GM21737 (cell line): ENCODE results near the gene BICRAL.
"Not testable (repeated sequence)": the region's sequence is repeated elsewhere in the genome, so short reads cannot be mapped to it uniquely, and the experiment has no call there.

ENCODE experiments used
- ATAC-seq: cut with Tn5 transposase; IDR thresholded peaks from one replicate; pipeline ENCODE4 v1.9.1; 2021; ENCODE audit warnings: mild to moderate bottlenecking, moderate library complexity; ENCODE audit not compliant: unreplicated experiment

Gene BICRAL, protein sequence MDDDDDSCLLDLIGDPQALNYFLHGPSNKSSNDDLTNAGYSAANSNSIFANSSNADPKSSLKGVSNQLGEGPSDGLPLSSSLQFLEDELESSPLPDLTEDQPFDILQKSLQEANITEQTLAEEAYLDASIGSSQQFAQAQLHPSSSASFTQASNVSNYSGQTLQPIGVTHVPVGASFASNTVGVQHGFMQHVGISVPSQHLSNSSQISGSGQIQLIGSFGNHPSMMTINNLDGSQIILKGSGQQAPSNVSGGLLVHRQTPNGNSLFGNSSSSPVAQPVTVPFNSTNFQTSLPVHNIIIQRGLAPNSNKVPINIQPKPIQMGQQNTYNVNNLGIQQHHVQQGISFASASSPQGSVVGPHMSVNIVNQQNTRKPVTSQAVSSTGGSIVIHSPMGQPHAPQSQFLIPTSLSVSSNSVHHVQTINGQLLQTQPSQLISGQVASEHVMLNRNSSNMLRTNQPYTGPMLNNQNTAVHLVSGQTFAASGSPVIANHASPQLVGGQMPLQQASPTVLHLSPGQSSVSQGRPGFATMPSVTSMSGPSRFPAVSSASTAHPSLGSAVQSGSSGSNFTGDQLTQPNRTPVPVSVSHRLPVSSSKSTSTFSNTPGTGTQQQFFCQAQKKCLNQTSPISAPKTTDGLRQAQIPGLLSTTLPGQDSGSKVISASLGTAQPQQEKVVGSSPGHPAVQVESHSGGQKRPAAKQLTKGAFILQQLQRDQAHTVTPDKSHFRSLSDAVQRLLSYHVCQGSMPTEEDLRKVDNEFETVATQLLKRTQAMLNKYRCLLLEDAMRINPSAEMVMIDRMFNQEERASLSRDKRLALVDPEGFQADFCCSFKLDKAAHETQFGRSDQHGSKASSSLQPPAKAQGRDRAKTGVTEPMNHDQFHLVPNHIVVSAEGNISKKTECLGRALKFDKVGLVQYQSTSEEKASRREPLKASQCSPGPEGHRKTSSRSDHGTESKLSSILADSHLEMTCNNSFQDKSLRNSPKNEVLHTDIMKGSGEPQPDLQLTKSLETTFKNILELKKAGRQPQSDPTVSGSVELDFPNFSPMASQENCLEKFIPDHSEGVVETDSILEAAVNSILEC

DNA sequence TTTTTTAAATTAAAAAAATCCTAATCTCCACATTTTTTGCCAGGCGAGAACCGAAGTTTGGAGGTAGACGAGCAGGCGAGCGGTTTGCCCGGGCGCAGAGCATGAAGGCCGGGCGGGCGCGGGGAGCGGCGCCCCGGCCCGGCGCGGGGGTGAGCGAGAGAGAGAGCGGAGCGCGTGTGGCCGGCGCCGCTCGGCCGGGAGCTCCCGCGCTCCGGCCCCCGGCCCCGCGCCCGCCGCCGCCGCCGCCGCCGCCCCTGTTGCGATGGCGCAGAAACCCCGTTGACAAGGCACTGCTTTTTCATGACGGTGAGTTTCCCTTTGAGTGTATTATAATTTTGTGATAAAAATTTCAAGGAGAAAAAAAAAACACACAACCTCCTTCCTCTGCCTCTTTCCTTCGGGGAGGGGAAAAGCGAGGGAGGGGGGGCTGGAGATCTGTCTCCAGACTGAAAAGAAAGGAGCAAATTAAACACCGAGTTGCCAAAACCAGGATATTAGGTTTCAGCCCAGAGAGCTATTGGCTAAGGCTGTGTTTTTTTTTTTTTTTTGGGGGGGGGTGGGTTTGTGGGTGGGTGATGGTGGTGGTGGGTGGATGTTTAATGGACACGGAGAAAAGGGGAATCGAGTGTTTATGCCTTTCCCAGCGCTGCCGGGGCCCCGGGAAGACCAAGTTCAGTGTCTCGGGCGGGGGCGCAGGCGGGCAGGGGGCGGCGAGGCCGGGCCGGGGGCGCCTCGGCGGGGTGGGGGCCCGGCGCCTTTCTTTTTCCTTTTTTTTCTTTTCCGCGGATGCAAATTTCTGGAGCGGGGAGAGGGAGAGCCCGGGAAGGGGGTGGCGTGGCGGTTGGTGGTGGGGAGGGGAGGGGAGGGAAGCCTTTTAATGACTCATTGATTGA, at the start of gene BICRAL:
TSS of gene BICRAL (plus strand) at position 257 of the 893 bp plus-strand sequence. CDS start 39,971 bp downstream, outside the sequence.
- ATAC-seq: no peak

DNA sequence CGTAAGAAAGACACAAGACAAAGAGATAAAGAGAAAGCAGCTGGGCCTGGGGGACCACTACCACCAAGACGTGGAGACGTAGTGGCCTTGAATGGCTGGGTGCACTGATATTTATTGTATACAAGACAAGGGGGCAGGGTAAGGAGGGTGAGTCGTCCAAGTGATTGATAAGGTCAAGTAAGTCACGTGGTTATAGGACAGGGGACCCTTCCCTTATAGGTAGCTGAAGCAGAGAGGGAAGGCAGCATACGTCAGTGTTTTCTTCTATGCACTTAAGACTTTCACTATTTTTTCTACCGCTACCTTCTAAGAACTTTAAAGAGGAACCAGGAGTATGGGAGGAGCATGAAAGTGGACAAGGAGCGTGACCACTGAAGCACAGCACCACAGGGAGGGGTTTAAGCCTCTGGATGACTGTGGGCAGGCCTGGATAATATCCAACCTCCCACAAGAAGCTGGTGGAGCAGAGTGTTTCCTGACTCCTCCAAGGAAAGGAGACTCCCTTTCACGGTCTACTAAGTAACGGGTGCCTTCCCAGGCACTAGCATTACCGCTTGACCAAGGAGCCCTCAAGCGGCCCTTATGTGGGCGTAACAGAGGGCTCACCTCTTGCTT, 47.9 kb upstream of the BICRAL start:
- not testable (repeated sequence) for ATAC-seq

DNA sequence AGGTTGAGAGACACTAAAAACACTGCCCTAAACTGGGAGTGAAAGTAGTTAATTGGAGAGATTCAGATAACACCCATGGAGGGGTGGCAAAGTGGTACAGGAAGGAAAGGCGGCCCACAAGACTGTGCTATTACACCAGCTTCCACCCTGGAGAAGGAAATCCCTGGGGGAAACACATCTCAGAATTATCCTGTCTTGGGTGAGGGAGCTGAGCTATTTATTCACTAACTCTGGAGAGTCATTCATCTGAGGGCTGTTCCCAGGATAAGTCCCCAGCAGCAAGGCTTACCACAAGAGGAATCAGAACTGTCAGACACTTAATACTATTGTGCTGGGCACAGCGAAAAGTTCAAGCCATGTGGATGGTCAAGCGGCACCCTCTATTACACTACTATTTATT, 45.9 kb upstream of the BICRAL start:
- no peak for ATAC-seq

DNA sequence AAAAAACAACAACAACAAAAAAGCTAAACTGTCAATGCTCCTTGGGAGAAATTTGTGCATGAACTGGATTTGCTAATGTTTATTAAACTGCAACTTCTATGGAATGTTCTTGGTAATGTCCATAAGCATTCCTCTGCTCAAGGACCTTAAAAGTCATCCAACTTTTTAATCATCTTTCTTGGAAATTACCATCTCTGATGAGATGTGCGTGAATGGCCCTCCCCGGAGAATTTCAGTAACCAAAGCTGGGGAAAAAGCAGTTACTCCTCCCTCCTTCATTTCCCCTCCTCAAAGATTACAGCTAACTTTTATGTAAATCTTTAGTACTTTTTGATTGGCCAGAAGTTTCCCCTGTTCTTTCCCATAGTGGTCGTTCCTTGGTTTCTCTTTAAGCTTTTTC, 41.1 kb upstream of the BICRAL start:
- no peak for ATAC-seq

DNA sequence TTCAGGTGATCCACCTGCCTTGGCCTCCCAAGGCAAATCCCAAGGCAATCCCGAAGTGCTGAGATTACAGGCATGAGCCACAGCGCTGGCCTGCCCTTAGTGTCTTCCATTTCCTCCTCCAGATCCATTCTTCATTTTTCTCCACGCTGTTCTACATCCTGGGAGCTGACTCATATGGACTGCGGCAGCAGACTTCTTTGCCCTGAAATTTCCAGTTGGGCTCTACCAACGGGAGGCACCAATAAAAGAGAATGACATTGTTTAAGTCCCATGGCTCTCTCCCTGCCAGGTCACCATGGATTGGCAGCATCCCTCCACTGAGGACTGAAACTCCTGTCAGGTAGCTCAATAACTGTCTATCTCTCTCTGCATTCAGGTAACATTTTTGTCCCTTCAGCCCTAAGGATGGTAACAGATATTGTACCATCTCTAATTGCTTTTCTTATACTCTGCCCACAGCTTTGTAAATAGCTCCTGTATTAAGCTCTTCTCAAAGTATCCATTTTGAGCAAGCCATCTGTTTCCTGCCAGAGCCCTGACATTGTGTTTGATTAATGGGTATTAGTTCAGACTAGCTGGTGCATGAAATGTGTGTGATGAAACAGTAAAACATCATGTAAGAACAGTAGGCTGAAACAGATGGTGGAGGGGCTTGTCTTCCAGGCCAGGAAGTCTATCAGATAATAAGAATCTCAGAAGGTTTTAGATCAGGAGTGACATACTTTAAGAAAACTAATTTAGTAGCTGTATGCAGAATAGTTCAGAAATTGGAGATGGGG, 39.5 kb upstream of the BICRAL start:
- ATAC-seq: no peak

DNA sequence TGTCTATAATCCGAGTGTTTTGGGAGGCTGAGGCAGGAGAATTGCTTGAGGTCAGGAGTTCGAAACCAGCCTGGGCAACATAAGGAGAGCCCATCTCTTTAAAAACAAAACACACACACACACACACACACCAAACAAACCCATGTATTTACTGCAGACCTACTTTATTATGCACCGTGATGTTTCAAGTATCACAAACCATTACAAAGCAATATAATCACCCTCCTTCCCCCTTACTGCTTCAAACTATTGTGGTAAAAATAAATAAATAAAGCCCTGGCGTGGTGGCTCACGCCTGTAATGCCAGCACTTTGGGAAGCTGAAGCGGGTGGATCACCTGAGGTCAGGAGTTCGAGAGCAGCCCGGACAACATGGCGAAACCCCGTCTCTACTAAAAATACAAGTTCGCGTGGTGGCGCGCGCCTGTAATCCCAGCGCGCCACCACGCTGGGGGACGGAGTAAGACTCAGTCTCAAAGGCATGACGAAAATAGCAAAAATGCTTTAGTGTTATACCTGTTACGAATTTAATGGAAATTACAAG, 37.4 kb upstream of the BICRAL start:
- no peak for ATAC-seq

DNA sequence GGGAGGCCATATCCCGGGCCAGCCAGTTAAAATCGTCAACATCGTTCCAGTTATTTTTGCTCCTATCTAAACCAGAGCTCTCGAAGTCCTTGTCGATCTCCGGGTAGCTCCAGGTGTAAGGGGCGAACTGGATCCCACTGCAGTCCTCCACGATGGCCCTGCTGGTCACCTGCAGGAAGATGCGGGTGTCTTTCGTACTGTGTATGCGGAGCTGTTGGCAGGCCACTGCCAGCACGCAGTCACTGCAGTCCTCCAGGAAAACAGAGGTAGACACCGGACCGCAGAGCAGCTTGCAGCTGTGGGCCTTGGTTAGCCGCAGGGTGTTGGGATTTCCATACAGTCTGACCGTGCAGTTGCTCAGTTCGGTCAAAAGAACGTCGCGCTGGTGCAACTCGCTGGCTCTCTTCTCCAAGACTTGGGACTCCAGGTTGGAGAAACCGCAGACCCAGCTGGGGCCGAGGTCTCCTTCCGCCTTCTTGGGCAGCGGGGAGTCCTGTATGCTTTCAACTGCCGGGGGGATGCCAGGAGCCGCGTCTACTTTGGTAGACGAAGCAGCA, 36.7 kb upstream of the BICRAL start:
- no peak for ATAC-seq

DNA sequence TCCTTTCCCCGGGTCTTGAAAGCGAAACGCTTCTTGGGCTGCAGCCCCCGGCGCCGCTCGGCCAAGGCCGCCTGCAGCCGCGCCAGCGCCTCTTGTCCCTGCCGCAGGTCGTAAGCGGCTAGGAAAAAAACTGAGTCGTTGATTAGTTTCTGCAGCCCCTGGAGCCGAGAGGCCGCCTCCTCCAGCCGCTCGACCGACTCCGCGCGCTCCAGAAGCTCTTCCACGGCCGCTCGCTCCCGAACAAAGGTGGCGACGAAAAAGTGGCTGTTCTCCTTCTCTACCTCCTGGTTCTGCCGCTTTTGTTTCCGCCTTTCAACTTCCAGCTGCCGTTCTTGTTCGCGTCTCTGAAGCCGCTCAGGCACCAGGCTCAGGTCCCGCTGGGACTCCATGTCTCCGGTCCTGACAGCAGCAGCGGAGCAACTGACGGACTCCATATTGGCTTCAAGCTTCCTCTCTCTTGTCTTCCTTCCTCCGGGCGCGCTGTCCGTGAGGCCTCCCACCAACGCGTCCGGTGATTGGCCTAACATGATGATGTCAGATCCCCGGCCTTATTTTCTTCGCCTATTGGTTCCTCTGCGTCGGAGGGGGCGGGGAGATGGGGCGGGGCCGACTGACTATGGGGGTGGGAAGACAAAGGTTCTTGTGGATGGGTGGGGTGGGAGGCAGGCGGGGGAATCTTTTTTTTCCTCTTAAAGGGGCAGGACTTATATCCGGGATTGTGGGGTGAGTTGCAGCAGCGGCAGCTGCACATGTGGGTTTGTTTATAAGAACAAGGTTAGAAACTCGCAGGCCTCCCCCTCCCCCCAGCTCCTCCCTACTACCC, 36.0 kb upstream of the BICRAL start, which contains the start of gene TBCC:
TSS of gene TBCC (minus strand) at position 464 of the 823 bp plus-strand sequence. CDS start at position 434, 30 bp downstream.
- peak; percentile 69 for ATAC-seq

DNA sequence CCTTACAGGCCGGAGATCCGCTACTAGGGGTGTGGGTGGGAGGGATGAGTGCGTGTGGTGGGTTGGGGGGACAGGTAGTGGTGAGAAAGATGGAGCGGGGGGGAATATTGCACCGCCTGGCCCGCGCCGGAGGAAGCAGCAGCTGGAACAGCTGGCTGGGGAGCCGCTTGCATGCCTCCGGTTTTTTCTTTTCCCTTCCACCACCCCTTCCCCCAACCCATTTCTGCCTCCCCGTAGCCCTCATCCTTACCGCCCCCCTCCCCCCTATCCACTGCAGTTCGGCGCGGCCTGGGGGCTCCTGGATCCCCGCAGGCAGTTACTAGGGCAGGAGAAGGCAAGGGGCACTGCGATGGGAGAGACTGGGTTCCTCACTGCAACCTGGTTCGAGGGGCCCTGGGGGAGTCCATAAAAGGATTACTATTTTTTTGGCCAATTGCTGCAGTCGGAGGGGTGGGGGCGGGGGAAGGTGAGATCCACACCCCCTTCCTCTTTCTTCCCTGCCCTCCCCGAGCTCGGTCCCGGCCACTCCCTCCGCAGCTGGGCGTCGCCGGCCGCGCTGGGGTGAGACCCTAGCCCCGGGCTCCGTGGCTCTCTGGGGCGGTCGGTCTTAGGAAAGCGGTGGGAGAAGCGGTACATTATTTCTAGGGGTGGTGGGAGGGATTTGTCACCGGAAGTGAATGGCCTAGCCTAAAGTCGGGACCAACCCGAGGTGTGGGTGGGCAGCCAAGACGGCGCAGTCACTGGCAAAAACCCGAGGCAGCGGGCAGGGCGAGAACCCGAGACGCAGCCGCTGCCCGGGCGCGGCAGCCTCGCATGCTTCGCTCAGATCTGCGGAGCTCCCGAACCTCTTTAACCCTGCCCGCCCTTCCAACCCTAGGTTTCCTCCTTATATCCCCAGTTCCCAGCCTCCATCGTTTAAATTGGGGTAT, 35.1 kb upstream of the BICRAL start:
- peak; percentile 48 for ATAC-seq

DNA sequence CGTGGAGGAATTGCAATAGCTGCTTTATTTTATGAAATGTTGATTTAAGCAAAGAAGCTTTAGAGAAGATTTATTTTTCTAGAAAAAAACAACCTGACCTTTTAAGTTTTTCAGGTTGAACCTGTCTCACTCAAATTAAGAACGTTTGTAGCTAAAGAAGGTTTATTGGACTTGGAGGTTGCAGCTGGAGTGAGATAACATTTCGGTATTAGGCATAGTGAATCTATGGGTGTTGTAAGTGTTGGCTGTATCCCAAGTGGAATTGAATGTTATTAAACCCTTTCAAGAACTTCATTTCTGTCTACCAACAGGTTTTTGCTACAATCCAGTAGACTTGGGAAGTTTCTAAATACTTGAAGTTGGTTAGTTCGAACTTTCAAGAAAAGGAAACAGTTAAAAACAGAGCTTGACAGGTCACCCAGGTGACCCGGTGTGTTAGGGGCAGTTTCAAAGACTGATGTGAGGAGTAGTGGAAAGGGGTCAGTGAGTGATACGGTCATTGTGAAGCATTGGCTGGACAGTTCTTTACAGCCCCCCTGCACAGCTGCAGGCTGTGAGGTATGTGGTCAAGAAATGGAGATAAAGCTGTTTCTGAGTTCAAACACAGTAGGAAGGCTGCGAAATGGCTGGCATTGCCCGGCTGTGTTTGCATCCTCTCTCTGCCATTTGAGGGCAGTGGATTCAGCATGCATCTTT, 33.5 kb upstream of the BICRAL start:
- ATAC-seq: no peak

DNA sequence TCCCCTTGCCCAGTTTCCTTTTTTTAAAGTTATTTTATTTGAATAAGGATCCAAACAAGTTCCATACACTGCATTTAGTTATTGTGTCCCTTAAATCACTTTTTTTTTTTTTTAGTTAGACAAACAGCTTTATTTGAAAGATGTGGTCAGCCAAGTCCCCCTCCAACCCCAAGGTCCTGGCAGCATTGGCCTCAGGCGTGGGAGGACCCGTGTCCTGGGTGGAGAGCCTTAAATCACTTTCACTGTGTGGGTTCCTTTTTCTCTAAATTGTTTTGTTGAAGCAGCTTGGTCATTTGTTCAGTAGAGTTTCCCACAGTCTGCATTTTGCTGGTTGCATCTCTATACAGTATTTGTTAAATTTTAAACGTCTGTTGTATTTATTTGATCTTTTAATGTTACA, 30.8 kb upstream of the BICRAL start:
- ATAC-seq: no peak

DNA sequence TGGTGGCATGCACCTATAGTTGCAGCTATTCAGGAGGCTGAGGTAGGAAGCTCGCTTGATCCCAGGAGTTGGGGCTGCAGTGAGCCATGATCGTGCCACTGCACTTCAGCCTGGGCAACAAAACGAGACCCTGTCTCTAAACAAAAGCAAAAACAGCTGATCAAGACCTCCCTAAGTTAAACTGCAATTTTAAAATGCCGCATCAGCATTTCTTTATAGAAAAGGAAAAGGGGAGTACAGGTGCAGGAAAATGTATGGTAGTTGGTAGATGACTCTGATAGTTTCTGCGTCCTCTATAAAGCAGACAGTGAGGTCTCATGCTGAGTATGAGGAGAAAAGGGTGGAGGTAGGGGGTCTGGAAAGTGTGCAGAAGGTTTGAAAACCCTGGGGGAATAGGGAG, 27.1 kb upstream of the BICRAL start:
- no peak for ATAC-seq

DNA sequence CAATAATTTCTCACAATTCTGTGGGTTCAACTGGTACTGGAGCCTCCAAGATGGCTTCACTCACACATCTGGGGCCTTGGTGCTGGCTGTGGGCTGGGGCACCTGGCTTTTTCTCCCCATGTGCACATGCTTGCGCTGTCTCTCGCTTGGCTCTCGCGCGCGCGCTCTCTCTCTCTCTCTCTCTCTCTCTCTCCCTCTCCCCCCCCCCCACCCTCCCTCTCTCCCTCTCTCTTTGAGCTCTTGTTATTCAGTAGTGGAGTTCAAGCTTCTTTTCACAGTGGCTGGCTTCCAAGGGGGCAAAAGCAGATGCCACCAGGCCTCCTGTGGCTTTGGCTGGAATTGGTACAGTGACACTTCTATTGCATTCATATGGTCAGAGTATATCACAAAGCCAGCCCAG, 25.1 kb upstream of the BICRAL start:
- no peak for ATAC-seq

DNA sequence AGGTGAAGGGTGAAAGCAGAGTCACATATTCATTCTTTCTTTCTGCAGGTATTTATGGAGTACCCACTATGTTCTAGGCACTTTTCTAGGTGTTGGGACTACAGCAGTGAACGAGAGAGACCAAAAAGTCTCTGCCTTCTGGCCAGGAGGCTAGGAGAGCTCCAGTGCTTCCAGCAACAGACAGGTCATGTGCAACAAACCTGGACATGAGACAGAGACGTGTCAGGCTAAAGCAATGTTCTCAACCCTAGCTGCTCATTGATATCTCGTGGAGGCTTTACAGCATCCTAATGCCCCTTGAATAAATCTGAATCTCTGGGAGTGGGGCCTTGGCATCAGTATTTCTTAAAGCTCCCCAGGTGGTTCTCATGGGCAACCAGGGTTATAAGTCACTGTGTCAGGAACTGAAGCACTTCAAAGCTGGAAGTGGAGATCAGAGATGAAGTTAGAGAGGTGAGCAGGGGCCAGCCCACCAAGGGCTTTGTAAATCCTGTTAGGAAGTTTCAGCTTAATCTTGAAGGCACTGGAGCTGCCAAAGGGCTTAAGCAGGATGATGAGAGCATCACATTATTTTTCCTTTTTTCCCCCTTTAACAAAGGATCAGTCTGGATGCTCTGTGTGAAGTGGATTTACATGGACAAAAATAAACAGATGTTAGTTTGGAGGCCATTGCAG, 23.0 kb upstream of the BICRAL start:
- no peak for ATAC-seq

DNA sequence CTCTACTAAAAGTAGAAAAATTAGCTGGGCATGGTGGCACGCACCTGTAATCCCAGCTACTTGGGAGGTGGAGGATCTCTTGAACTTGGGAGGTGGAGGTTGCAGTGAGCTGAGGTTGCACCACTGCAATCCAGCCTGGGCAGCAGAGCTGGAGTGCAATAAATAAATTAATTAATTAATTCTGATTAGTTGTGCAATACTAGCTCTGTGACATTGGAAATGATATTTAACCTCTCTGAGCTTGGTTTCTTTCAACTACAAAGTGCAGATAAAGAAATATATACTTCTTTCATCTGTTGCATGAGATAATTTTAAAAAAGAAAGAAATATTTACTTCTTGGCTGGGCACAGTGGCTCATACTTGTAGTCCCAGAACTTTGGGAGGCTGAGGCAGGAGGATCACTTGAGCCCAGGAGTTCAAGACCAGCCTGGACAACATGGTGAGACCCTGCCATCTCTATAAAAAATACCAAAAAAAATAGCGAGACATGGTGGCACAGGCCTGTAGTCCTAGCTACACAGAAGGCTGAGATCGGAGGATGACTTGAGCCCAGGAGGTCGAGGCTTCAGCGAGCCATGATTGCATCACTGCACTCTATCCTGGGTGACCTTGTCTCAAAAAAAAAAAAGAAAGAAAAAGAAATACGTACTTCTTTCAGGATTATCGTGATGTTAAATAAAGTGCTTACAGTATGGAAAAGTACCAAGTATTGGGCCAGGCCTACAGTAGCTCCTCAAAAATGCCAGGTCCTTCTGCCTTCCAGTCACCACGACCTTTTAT, 20.4 kb upstream of the BICRAL start:
- no peak for ATAC-seq
